Common myeloid progenitor, CD34-positive (primary cell): ENCODE results near the gene MT1A.

ENCODE experiments used
- CTCF ChIA-PET: fragments of 350-600 bp; sonication (Branson Sonifier 250); formaldehyde crosslinking; loops from one replicate; lab custom pipeline; 2021; ENCODE audit warnings: antibody characterized with exemption; lab: Charles Lee
- POLR2A ChIA-PET: fragments of 350-600 bp; sonication (Branson Sonifier 250); formaldehyde crosslinking; loops from one replicate; lab custom pipeline; 2021; ENCODE audit warnings: antibody characterized with exemption; lab: Charles Lee
- DNase-seq, 3 donors: peaks; one replicate each; pipeline versions ENCODE4 v3.0.0 to v3.0.0-alpha.2; 2013
- H3K27ac ChIP-seq, 2 experiments: 1 replicate in 1 of 2; 2 replicates in 1 of 2; pipeline ENCODE4 v1.7.0; 2013; ENCODE audit warnings: inconsistent platforms in 2 of 2, low read length in 2 of 2, mild to moderate bottlenecking in 2 of 2, low read depth in 1 of 2, moderate library complexity in 1 of 2; ENCODE audit not compliant: severe bottlenecking in 2 of 2, insufficient read depth in 1 of 2, poor library complexity in 1 of 2
- H3K27me3 ChIP-seq, 5 experiments: replicated peaks in 2 of 5; 1 replicate in 3 of 5; 2 replicates in 2 of 5; pipeline versions ENCODE4 v1.6.1 to v1.7.0; 2013; ENCODE audit warnings: low read length in 4 of 5, mild to moderate bottlenecking in 2 of 5, moderate library complexity in 2 of 5, inconsistent platforms in 1 of 5; ENCODE audit not compliant: insufficient read depth in 5 of 5, control insufficient read depth in 4 of 5
- H3K36me3 ChIP-seq, 4 experiments: 1 replicate in 2 of 4; 2 replicates in 2 of 4; pipeline versions ENCODE4 v1.6.1 to v1.7.0; 2013; ENCODE audit warnings: low read length in 3 of 4, control low read depth in 1 of 4, mild to moderate bottlenecking in 1 of 4; ENCODE audit not compliant: control insufficient read depth in 4 of 4, insufficient read depth in 4 of 4
- H3K4me1 ChIP-seq, 4 experiments: 1 replicate in 3 of 4; 2 replicates in 1 of 4; pipeline versions ENCODE4 v1.6.1 to v1.7.1; 2013; ENCODE audit warnings: low read length in 3 of 4, mild to moderate bottlenecking in 3 of 4, control low read depth in 1 of 4, inconsistent platforms in 1 of 4, moderate library complexity in 1 of 4; ENCODE audit not compliant: control insufficient read depth in 4 of 4, insufficient read depth in 4 of 4; ENCODE audit errors: control extremely low read depth in 1 of 4
- H3K4me3 ChIP-seq, 7 experiments: 1 replicate in 4 of 7; 2 replicates in 3 of 7; pipeline versions ENCODE4 v1.5.1 to v1.7.0; 2013; ENCODE audit warnings: mild to moderate bottlenecking in 7 of 7, low read length in 6 of 7, moderate library complexity in 6 of 7, inconsistent platforms in 2 of 7, low read depth in 2 of 7, control low read depth in 1 of 7; ENCODE audit not compliant: insufficient read depth in 4 of 7, control insufficient read depth in 1 of 7; ENCODE audit errors: extremely low read depth in 1 of 7
- H3K9me3 ChIP-seq, 5 experiments: 1 replicate in 4 of 5; 2 replicates in 1 of 5; pipeline versions ENCODE4 v1.6.1 to v1.7.1; 2013; ENCODE audit warnings: low read length in 4 of 5, mild to moderate bottlenecking in 2 of 5, inconsistent platforms in 1 of 5, low read depth in 1 of 5, moderate library complexity in 1 of 5; ENCODE audit not compliant: control insufficient read depth in 4 of 5, insufficient read depth in 2 of 5; ENCODE audit errors: control extremely low read depth in 1 of 5
- WGBS: methylation state at CpG from one replicate; pipeline ENCODE4 v1.1.5; 2013; ENCODE audit not compliant: insufficient coverage; 5-methylcytosine and 5-hydroxymethylcytosine counted together

The MT1A gene

DNA sequence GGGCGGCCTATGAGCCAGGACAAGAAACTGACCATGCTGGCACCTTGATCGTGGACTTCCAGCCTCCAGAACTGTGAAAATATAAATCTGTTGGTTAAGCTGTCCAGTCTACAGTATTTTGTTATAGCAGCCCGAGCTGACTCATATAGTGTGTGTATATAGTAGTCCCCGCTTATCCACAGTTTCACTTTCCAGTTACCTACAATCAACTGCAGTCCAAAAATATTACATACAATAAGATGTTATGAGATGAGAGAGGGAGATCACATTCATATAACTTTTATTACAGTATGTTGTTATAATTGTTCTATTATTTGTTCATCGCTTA is 44.2 kb upstream of the MT1A start:
- Histone ChIP-seq H3K27ac (no peak overlapping the region), H3K4me3 (no peak overlapping the region), H3K27me3 (peaks cover 0 to 14% (median 5%) of the 10 kb centered on the region in 5 experiments), H3K9me3 (peaks cover 0 to 1% (median 0%) of the 10 kb centered on the region in 5 experiments), H3K36me3 (no peaks in the 10 kb centered on the region), H3K4me1 (peaks cover 0 to 17% (median 13%) of the 10 kb centered on the region in 4 experiments)
- ChIA-PET CTCF (interaction anchor here (0.6 to 3.6 kb wide), 2 partner anchors 8 to 17 kb away, joined by 3 to 29 read pairs; no protein-coding TSS in a partner anchor), POLR2A (no interaction called here)
- 100% methylated on average over 1 of the region's 5 CpGs for WGBS
- no peak for DNase-seq

DNA sequence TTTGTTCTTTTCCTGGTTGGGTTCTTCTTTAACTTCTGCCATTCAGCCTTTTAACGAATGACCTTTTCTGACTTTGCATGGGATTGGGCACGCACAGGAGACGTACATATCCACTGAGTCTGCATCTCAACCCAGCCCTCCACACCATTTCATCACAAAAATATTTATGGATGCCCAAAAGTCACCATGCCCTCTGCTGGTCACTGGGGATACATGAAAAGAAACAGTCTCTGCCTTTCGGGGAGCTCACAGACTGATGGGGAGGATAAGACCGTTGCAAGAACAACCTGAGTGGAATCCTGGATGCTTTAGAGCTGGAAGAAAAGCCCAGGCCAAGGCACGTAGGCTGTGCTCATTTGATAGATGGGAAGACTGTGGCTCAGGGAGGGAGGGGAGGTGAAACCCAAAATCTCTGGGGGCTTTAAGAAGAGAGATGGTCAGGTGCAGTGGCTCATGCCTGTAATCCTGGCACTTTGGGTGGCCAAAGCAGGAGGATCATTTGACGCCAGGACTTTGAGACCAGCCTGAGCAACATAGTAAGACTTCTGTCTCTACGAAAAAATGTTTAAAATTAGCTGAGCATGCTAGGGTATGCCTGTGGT is 38.0 kb upstream of the MT1A start:
- Histone ChIP-seq H3K4me1 (no peaks in the 10 kb centered on the region), H3K9me3 (peaks cover 0 to 1% (median 0%) of the 10 kb centered on the region in 5 experiments), H3K27me3 (peaks cover 0 to 13% (median 6%) of the 10 kb centered on the region in 5 experiments), H3K36me3 (no peaks in the 10 kb centered on the region), H3K4me3 (no peak overlapping the region), H3K27ac (no peak overlapping the region)
- ChIA-PET POLR2A (interaction anchor here (0.6 kb wide), 1 partner anchor 596 kb away, joined by 3 read pairs; no protein-coding TSS in a partner anchor), CTCF (interaction anchor here (0.9 to 7.0 kb wide), 18 partner anchors 8 to 223 kb away, joined by 3 to 53 read pairs (median 6); partner anchors contain the start of genes BBS2 and MT3)
- 30% methylated on average over 8 of the region's 8 CpGs for WGBS
- peak; percentile 57 to 80 (median 70) for DNase-seq

DNA sequence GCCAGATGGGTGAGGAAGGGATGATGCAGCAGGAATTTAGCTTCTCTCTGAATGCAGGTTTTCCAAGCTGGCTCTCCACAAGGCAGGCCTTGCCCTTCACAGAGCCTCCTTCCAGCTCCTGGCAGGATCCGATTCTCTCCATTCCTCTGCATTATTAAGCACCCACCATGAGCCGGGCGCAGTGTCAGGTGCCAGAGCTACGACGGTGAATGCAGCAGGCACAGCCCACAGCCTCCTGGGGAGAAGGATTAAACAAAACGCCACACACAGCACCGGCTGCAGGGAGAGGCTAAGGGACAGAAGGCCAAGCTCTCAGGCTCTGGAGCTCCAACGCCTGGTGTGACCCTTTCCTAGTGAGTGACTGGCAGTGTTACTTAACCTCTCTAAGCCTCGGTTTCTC is 37.1 kb upstream of the MT1A start:
- ChIA-PET POLR2A (no interaction called here), CTCF (interaction anchor here (0.6 to 7.0 kb wide), 22 partner anchors 9 to 222 kb away, joined by 3 to 53 read pairs (median 3); partner anchors contain the start of genes BBS2 and MT3)
- H3K4me1 ChIP-seq, result no peaks in the 10 kb centered on the region
- H3K4me3 ChIP-seq, result no peak overlapping the region
- no peak for DNase-seq
- H3K27ac ChIP-seq, result no peak overlapping the region
- no peaks in the 10 kb centered on the region for H3K36me3 ChIP-seq
- H3K9me3 ChIP-seq, result peaks cover 0 to 1% (median 0%) of the 10 kb centered on the region in 5 experiments
- 91% methylated on average over 8 of the region's 9 CpGs for WGBS
- peaks cover 0 to 13% (median 6%) of the 10 kb centered on the region in 5 experiments for H3K27me3 ChIP-seq

DNA sequence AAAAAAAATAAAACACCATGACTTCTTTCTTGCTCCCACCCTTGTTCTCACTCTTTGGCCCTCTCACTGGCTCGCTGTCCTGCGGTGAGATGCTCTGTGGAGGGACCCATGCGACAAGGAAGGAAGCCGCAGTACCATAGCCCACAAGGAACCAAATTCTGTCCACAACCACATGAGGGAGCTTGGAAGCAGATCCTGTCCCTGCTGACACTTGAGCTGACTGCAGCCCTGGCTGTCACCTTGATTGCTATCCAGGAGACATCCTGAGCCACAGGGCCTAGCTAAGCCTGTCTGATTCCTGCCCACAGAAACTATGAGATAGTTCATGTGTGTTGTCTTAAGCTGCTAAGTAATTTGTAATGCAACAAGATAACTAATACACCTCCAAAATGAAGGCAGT is 34.9 kb upstream of the MT1A start:
- Histone ChIP-seq H3K9me3 (no peaks in the 10 kb centered on the region), H3K4me3 (no peak overlapping the region), H3K27me3 (peaks cover 0 to 13% (median 6%) of the 10 kb centered on the region in 5 experiments), H3K36me3 (no peaks in the 10 kb centered on the region), H3K4me1 (peaks cover under 1 to 18% (median 16%) of the 10 kb centered on the region in 4 experiments), H3K27ac (no peak overlapping the region)
- WGBS, result 17% methylated on average over 4 of the region's 4 CpGs
- CTCF ChIA-PET, result interaction anchor here (0.6 to 7.7 kb wide), 18 partner anchors 10 to 190 kb away, joined by 3 to 53 read pairs (median 4); no protein-coding TSS in a partner anchor
- DNase-seq, result peak; percentile 60 to 71 (median 70)
- POLR2A ChIA-PET, result interaction anchor here (0.7 kb wide), 1 partner anchor 92 kb away, joined by 5 read pairs; no protein-coding TSS in a partner anchor

DNA sequence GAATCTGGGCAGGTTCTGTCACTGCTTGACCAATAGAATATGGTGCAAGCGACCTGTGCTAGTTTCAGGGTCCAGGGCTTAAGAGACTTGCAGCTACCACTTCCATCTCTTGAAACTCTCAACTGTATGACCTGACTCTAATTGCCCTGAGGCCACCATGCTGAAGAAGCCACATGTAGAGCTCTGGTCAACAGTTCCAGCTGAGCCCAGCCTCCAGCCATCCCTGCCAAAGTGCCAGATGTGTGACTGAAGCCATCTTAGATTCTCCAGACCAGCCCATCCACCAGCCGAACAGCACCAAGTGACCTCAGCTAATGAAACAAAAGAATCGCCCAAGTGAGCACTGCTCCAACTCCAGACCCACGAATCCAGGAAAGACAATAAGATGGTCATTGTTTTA is 33.5 kb upstream of the MT1A start:
- H3K27me3 ChIP-seq, result peaks cover 0 to 13% (median 6%) of the 10 kb centered on the region in 5 experiments
- no peaks in the 10 kb centered on the region for H3K36me3 ChIP-seq
- H3K27ac ChIP-seq, result no peak overlapping the region
- H3K4me1 ChIP-seq, result peaks cover 5 to 29% (median 27%) of the 10 kb centered on the region in 4 experiments
- ChIA-PET POLR2A (no interaction called here), CTCF (interaction anchor here (0.7 to 7.7 kb wide), 13 partner anchors 8 to 97 kb away, joined by 3 to 53 read pairs (median 4); no protein-coding TSS in a partner anchor)
- no peak for DNase-seq
- 100% methylated on average over 4 of the region's 4 CpGs for whole genome bisulfite sequencing
- no peak overlapping the region for H3K4me3 ChIP-seq
- no peaks in the 10 kb centered on the region for H3K9me3 ChIP-seq

DNA sequence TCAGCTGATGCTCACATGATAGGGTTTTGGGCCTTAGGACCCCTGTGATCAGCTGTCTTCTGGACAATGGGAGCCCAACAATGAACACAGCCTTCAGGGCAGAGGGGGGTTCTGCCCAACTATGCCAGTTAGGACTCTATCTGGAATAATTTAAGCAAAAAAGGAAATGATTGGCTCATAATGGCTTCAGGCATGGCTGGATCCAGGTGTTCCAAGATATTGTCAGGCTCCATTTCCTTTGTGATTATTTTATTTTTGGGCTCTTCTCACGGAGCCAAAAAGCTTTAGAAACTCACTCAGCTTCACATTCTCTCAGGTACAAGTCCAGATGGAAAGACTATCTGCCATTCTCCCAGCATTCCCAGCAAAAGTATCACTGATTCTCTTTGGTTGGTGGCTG is 33.0 kb upstream of the MT1A start:
- Histone ChIP-seq H3K27ac (no peak overlapping the region), H3K4me3 (no peak overlapping the region), H3K9me3 (no peaks in the 10 kb centered on the region), H3K4me1 (peaks cover 7 to 34% (median 32%) of the 10 kb centered on the region in 4 experiments), H3K27me3 (peaks cover 0 to 13% (median 6%) of the 10 kb centered on the region in 5 experiments), H3K36me3 (no peaks in the 10 kb centered on the region)
- no CpG with 5 or more reads among the region's 1 CpG for WGBS
- DNase-seq, result no peak
- CTCF ChIA-PET, result interaction anchor here (0.8 to 7.7 kb wide), 8 partner anchors 8 to 96 kb away, joined by 3 to 53 read pairs (median 6); no protein-coding TSS in a partner anchor
- POLR2A ChIA-PET, result no interaction called here

DNA sequence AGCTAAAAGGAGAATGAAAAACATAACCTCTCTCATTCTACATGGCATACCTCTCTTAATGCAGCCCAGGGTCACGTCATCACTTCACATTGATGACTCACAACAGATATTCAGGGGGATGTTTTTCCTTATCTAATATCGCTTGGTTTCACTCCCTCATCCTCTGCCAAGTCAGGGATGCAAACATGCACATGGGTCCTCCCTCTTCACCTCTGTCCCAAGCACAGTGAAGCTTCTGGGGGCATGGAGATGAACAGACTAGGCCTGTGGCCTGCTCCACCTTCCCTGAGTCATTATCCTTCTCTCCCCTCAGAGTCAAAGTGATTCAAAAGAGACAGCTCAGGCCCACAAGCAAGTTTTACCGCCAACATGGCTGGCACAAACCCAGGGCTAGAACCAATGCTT is 32.4 kb upstream of the MT1A start:
- Histone ChIP-seq H3K27me3 (peaks cover 0 to 12% (median 5%) of the 10 kb centered on the region in 5 experiments), H3K27ac (no peak overlapping the region), H3K9me3 (no peaks in the 10 kb centered on the region), H3K36me3 (no peaks in the 10 kb centered on the region), H3K4me3 (no peak overlapping the region), H3K4me1 (peaks cover 7 to 36% (median 33%) of the 10 kb centered on the region in 4 experiments)
- 100% methylated on average over 2 of the region's 3 CpGs for WGBS
- ChIA-PET CTCF (interaction anchor here (0.8 to 7.7 kb wide), 8 partner anchors 14 to 245 kb away, joined by 3 to 53 read pairs (median 4); no protein-coding TSS in a partner anchor), POLR2A (no interaction called here)
- DNase-seq, result no peak
